GM23338 (cell line): Measurements from ENCODE around the gene AHNAK. TPM values are rescaled to one million over a fixed set of nuclear protein-coding genes. Genes with fewer than 3 reads are reported as not detected.
A peak's percentile ranks its signal among the peaks of the same experiment; 100 is the strongest.

Experiments
- ATAC-seq: fragments of 200-7000 bp; cut with Tn5 transposase; 3 replicates; pipeline ENCODE4 v1.9.1; 2020
- DNase-seq: peaks from one replicate; pipeline ENCODE4 v3.0.0-alpha.2; 2015; ENCODE audit warnings: low spot score
- H2AFZ ChIP-seq: fragments of 200-600 bp; sonication (generic); 2 replicates; pipeline ENCODE4 v1.8.0; 2016; ENCODE audit warnings: antibody characterized with exemption, mild to moderate bottlenecking, moderate library complexity
- H3F3A ChIP-seq: fragments of 200-600 bp; sonication (generic); replicated peaks from 2 replicates; pipeline ENCODE4 v1.8.0; 2017; ENCODE audit warnings: antibody characterized with exemption, mixed run types, low read depth
- H3K27ac ChIP-seq: fragments of 200-600 bp; sonication (generic); 2 replicates; pipeline ENCODE4 v1.6.1; 2016; ENCODE audit warnings: low read depth
- H3K27me3 ChIP-seq: fragments of 200-600 bp; sonication (generic); 2 replicates; pipeline ENCODE4 v1.8.0; 2016; ENCODE audit warnings: mild to moderate bottlenecking, mixed run types, moderate library complexity; ENCODE audit not compliant: insufficient read depth
- H3K36me3 ChIP-seq: fragments of 200-600 bp; sonication (generic); 2 replicates; pipeline ENCODE4 v1.8.0; 2016; ENCODE audit warnings: mild to moderate bottlenecking; ENCODE audit not compliant: insufficient read depth
- H3K4me1 ChIP-seq: fragments of 200-600 bp; sonication (generic); 2 replicates; pipeline ENCODE4 v1.8.0; 2016; ENCODE audit warnings: mild to moderate bottlenecking, moderate library complexity; ENCODE audit not compliant: insufficient read depth
- H3K4me2 ChIP-seq: fragments of 200-600 bp; sonication (generic); 2 replicates; pipeline ENCODE4 v1.7.1; 2017; ENCODE audit warnings: mixed run types
- H3K4me3 ChIP-seq: fragments of 200-600 bp; sonication (generic); 2 replicates; pipeline ENCODE4 v1.6.1; 2016; ENCODE audit warnings: mixed run types
- H3K79me2 ChIP-seq: fragments of 200-600 bp; sonication (generic); replicated peaks from 2 replicates; pipeline ENCODE4 v1.8.0; 2017; ENCODE audit warnings: mild to moderate bottlenecking; ENCODE audit not compliant: insufficient read depth
- H3K9me2 ChIP-seq: fragments of 200-600 bp; sonication (generic); 2 replicates; pipeline ENCODE4 v1.8.0; 2017; ENCODE audit not compliant: insufficient read depth
- H4K20me1 ChIP-seq: fragments of 200-600 bp; sonication (generic); replicated peaks from 2 replicates; pipeline ENCODE4 v1.8.0; 2017; ENCODE audit warnings: mild to moderate bottlenecking; ENCODE audit not compliant: insufficient read depth
- H3K27ac Mint-ChIP-seq: 2 replicates; pipeline ENCODE4 v1.8.0; 2020; ENCODE audit warnings: inconsistent platforms, mild to moderate bottlenecking, moderate library complexity, mixed read lengths
- H3K27me3 Mint-ChIP-seq: 3 replicates; pipeline ENCODE4 v1.8.0; 2022; ENCODE audit warnings: low read depth, mild to moderate bottlenecking, moderate library complexity, mixed read lengths, inconsistent platforms; ENCODE audit not compliant: insufficient read depth, poor library complexity
- H3K36me3 Mint-ChIP-seq: 3 replicates; pipeline ENCODE4 v1.8.0; 2021; ENCODE audit warnings: low read depth, mild to moderate bottlenecking, inconsistent platforms, moderate library complexity, mixed read lengths
- H3K4me1 Mint-ChIP-seq: 3 replicates; pipeline ENCODE4 v1.8.0; 2020; ENCODE audit warnings: mild to moderate bottlenecking, inconsistent platforms, mixed read lengths
- H3K4me3 Mint-ChIP-seq: 3 replicates; pipeline ENCODE4 v1.8.0; 2021; ENCODE audit warnings: moderate library complexity, mild to moderate bottlenecking, inconsistent platforms, mixed read lengths
- H3K9me3 Mint-ChIP-seq: 3 replicates; pipeline ENCODE4 v1.8.0; 2020; ENCODE audit warnings: moderate library complexity, mild to moderate bottlenecking, inconsistent platforms, mixed read lengths
- EZH2 ChIP-seq: fragments of 200-600 bp; sonication (generic); IDR thresholded peaks from one replicate; pipeline ENCODE4 v1.8.0; 2017; ENCODE audit warnings: antibody characterized with exemption, mild to moderate bottlenecking, low read depth; ENCODE audit not compliant: unreplicated experiment
- NANOG ChIP-seq: IDR thresholded peaks from 2 replicates; pipeline ENCODE4 v1.6.1; 2016; ENCODE audit warnings: antibody characterized with exemption, borderline replicate concordance
- REST ChIP-seq: IDR thresholded peaks from one replicate; pipeline ENCODE4 v1.6.1; 2018; ENCODE audit warnings: antibody characterized with exemption; ENCODE audit not compliant: unreplicated experiment
- polyA plus RNA-seq: library from polyadenylated mRNA; unstranded; fragments of >200 nt; fragmentation: Nextera tagmentation; extraction: Ambion mirVana; gene quantifications from 2 replicates; pipeline ENCODE4 v1.2.1, GENCODE V29; 2016
- total RNA-seq: library from RNA; depleted of rRNA; stranded (reverse); fragments of >200 nt; shearing (Covaris generic); gene quantifications from 2 replicates; pipeline ENCODE4 v1.2.3, GENCODE V29; 2014

Gene AHNAK
- total and polyA plus RNA-seq, 2 experiments from 2014 or later, result 0.91 to 2.1 TPM

- peaks cover 3% of the 10 kb centered on the region; the same call in 1 of the 2 replicates for H4K20me1 ChIP-seq
Observed at GRCh38 chr11:62544581-62545436, 1.8 kb downstream of the AHNAK start.

GRCh38 chr11:62543680-62544444 lies 2.7 kb downstream of the AHNAK start:
- Mint-ChIP-seq H3K36me3 (no peaks in the 10 kb centered on the region), H3K4me3 (peak overlapping the region; percentile 83; the same call in 2 of the 3 replicates), H3K9me3 (no peaks in the 10 kb centered on the region; the same call in 2 of the 3 replicates), H3K27ac (no peak overlapping the region), H3K4me1 (peaks cover 54% of the 10 kb centered on the region), H3K27me3 (peaks cover 68% of the 10 kb centered on the region)
- Histone ChIP-seq H3K36me3 (no peaks in the 10 kb centered on the region), H3K4me2 (peak overlapping the region; percentile 96), H3K27me3 (peaks cover 77% of the 10 kb centered on the region), H3F3A (0 out of 2 replicates have a peak, but pooled peaks cover 3% of the 10 kb centered on the region), H3K4me1 (peaks cover 38% of the 10 kb centered on the region; the same call in 1 of the 2 replicates), H4K20me1 (no peaks in the 10 kb centered on the region), H3K79me2 (no peaks in the 10 kb centered on the region), H3K27ac (no peak overlapping the region), H2AFZ (no peak overlapping the region), H3K9me2 (no peaks in the 10 kb centered on the region), H3K4me3 (peak overlapping the region; percentile 88)
- TF ChIP-seq EZH2, result peak; percentile 25
- TF ChIP-seq REST, result no peak
- no peak for DNase-seq
- no peak for ATAC-seq

More at GRCh38 chr11:62544581-62545436, 1.8 kb downstream of the AHNAK start:
- peak overlapping the region; percentile 94 for H2AFZ ChIP-seq
- H3K36me3 Mint-ChIP-seq, result no peaks in the 10 kb centered on the region
- H3K4me2 ChIP-seq, result peak overlapping the region; percentile 96
- H3K36me3 ChIP-seq, result no peaks in the 10 kb centered on the region
- 0 out of 2 replicates have a peak, but pooled peaks cover 3% of the 10 kb centered on the region for H3F3A ChIP-seq
- H3K27me3 Mint-ChIP-seq, result peaks cover 76% of the 10 kb centered on the region
- no peaks in the 10 kb centered on the region; the same call in 2 of the 3 replicates for H3K9me3 Mint-ChIP-seq
- no peaks in the 10 kb centered on the region for H3K79me2 ChIP-seq
- peaks cover 38% of the 10 kb centered on the region; the same call in 1 of the 2 replicates for H3K4me1 ChIP-seq
- ATAC-seq (peak; percentile 0), DNase-seq (no peak)
- TF ChIP-seq NANOG (no peak), EZH2 (peak; percentile 34)
- peaks cover 51% of the 10 kb centered on the region for H3K4me1 Mint-ChIP-seq
- H3K9me2 ChIP-seq, result no peaks in the 10 kb centered on the region
- peak overlapping the region; percentile 88 for H3K4me3 ChIP-seq
- H3K27me3 ChIP-seq, result peaks cover 86% of the 10 kb centered on the region
- peak overlapping the region; percentile 83 for H3K4me3 Mint-ChIP-seq
- H3K27ac ChIP-seq, result no peak overlapping the region
- no peak overlapping the region for H3K27ac Mint-ChIP-seq
